Measurements from ENCODE around the gene CLEC11A. TPM values are rescaled to one million over a fixed set of nuclear protein-coding genes. Genes with fewer than 3 reads are reported as not detected.

Gene CLEC11A
- total RNA-seq, 6 donors from 2014 or later = 3.9 to 19.6 (median 15.9) TPM

DNA sequence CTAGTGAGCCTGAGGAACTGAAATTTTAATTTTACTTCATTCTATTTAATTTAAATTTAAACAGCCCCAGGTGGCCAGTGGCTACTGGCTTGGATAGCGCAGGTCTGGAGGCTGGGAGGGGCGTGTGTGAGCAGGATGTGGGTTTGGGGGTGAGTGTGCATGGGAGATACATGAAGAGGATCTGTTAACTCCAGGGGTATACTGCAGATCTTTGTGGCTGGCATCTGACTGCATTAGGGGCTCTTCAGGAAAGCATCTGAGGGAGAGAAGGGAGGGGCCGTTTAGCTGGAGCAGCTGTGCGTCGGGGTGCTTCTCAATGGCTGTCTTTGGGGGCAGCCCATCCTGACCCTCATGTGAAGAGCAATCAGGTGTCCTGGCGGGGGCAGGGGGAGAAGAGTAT, 10.3 kb upstream of the CLEC11A start:
- no peak for DNase-seq
- H3K27me3 ChIP-seq = peaks cover 0 to 8% (median 1%) of the 10 kb centered on the region in 4 donors
- no peak for ATAC-seq (ENCODE audit: low FRiP score in 2 of 2)
- no peak overlapping the region for H3K4me3 ChIP-seq
- H3K36me3 ChIP-seq = no peaks in the 10 kb centered on the region
- TF ChIP-seq POLR2AphosphoS5 (IDR thresholded peaks at IDR 0.05) = no peak
- no peak for TF ChIP-seq POLR2A (IDR thresholded peaks at IDR 0.05)
- TF ChIP-seq, protein P1, sequence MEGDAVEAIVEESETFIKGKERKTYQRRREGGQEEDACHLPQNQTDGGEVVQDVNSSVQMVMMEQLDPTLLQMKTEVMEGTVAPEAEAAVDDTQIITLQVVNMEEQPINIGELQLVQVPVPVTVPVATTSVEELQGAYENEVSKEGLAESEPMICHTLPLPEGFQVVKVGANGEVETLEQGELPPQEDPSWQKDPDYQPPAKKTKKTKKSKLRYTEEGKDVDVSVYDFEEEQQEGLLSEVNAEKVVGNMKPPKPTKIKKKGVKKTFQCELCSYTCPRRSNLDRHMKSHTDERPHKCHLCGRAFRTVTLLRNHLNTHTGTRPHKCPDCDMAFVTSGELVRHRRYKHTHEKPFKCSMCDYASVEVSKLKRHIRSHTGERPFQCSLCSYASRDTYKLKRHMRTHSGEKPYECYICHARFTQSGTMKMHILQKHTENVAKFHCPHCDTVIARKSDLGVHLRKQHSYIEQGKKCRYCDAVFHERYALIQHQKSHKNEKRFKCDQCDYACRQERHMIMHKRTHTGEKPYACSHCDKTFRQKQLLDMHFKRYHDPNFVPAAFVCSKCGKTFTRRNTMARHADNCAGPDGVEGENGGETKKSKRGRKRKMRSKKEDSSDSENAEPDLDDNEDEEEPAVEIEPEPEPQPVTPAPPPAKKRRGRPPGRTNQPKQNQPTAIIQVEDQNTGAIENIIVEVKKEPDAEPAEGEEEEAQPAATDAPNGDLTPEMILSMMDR (IDR thresholded peaks at IDR 0.05) = no peak
- TF ChIP-seq EP300 (IDR thresholded peaks at IDR 0.05) = no peak
- no peak overlapping the region for H3K27ac ChIP-seq
- H3K4me1 ChIP-seq = peaks cover 0 to under 1% (median 0%) of the 10 kb centered on the region in 4 donors
- H3K9me3 ChIP-seq = no peaks in the 10 kb centered on the region
- 53 to 69% methylated on average over 6 of the region's 6 CpGs for WGBS, 2 donors

DNA sequence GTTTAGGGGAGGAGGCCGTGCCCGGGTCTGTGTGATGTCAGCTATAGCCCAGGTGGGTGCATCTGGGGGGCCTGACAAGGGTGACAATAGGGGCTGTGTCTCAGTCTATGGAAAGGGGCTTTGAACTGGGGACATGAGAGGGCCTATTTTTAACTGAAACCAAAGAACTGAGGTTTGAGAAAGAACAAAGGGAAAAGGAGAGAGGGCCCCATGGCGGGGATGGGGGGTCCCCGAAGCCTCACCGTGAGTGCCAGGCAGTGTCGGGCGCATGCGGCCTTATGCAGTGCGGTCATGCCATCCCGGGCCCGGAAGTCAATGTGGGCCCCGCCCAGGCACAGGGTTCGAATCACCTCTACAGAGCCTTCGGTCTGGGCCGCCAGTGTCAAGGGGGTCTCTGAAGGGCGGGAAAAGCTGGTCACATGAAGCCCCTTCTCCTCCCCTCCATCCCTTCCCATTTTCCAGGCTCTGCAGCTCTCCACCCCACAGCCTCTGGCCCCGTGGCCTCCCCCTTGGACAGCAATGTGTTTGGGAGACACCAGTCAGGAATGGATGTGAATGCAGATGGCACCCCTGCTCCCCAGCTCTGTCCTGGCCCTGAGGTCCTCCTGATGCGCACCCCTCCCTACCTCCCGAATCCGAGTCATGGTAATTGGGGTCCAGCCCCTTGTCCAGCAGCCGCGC, 9.5 kb upstream of the CLEC11A start:
- H3K36me3 ChIP-seq = no peaks in the 10 kb centered on the region

DNA sequence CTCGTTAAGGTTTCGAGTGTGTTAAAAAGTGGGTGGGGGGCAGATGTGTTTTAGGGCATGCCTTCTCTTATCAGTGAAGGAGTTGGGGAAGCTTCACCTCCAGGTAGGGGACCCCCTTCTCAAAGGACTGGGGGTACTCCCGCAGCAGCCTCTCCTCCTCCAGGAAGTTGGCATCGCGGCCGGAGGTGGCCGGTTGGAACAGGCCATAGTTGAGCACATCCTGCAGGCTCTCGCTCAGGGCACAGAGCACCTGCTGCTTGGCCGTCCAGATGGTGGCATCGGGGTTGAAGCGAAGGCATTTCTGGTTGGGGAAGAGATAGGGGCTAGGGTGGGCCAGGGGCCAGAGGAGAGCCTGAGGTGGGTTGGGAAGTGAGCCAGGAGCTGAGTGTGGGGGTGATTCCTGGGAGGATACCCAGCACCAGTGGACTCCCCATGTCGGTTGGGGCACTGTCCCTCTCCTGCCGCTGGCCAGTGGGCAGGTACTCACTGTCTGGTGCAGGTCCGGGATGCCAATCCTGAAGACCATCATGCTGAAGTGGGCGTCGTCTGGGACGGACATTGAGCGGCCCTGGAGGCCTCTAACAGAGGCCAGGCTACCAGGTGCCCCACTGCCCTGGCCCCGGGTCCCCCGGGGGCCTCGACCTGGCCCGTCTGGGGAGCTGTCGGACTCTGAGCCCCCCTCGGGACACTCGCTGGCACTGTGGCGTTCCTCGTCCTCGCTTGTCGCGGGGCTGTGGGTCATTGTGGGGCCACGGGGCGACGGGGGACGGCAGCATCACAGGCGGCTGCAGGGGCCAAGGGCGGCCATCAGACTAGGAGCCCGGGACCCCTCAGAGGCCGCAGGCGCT, 6.8 kb upstream of the CLEC11A start:
- 84 to 87% methylated on average over 28 to 39 of the region's 39 CpGs for WGBS, 2 donors
- Histone ChIP-seq H3K36me3 (no peaks in the 10 kb centered on the region), H3K27me3 (peaks cover 2 to 27% (median 19%) of the 10 kb centered on the region in 4 donors), H3K4me3 (no peak overlapping the region), H3K9me3 (no peaks in the 10 kb centered on the region), H3K27ac (no peak overlapping the region), H3K4me1 (peaks cover 13 to 20% (median 15%) of the 10 kb centered on the region in 4 donors)
- no peak for TF ChIP-seq EP300 (IDR thresholded peaks at IDR 0.05)
- peak in 1 of 2 donors; percentile 63 for DNase-seq
- no peak for ATAC-seq (ENCODE audit: low FRiP score in 2 of 2)

More for the DNA sequence above, 9.5 kb upstream of the CLEC11A start:
- Histone ChIP-seq H3K27me3 (peaks cover 0 to 17% (median 9%) of the 10 kb centered on the region in 4 donors), H3K9me3 (no peaks in the 10 kb centered on the region), H3K4me3 (no peak overlapping the region), H3K4me1 (peaks cover 5 to 9% (median 8%) of the 10 kb centered on the region in 4 donors), H3K27ac (no peak overlapping the region)
- peak in 1 of 2 donors; percentile 53 for DNase-seq
- ATAC-seq (ENCODE audit: low FRiP score in 2 of 2) = no peak
- 73 to 91% methylated on average over 16 to 22 of the region's 22 CpGs for WGBS, 2 donors
- TF ChIP-seq EP300 (IDR thresholded peaks at IDR 0.05) (no peak), POLR2AphosphoS5 (IDR thresholded peaks at IDR 0.05) (no peak)

DNA sequence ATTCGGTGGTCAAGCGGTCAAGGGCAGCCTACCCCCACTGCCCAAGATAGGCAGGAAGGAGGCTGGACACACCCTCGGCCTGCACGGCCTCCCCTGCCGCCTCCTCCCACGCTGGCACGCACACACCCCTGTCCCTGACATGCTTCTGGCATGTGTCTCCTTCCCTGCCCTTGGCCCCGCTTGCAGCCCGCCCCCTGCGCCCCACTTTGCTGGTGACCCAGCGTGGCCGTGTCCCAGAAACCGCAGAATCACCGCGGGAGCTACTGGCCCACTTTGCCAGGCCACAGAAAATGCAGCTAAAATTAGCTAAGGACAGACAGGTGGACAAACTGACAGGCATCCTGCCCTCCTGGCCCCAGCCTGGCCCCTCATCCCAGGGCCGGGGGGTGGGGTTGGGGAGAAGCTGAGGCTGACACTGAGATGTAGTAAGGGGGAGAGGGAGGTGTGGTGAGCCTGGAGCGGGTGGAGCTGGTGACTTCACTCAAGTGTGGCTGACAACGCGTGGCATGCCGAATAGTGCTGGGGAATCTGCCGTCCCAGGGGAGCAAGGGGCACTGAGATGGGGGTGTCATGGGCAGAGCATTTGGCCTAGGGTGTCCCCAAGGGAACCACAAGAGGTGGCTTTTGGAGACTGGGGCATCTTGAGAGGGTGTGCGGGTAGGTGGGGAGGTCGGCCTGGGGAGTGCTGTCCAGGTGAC, 6.0 kb upstream of the CLEC11A start:
- TF ChIP-seq POLR2A (IDR thresholded peaks at IDR 0.05) (no peak), EP300 (IDR thresholded peaks at IDR 0.05) (no peak), POLR2AphosphoS5 (IDR thresholded peaks at IDR 0.05) (no peak)
- TF ChIP-seq, protein P1 (IDR thresholded peaks at IDR 0.05) = no peak
- DNase-seq = peak in 1 of 2 donors; percentile 79
- H3K9me3 ChIP-seq = no peaks in the 10 kb centered on the region
- H3K27ac ChIP-seq = no peak overlapping the region
- ATAC-seq (ENCODE audit: low FRiP score in 2 of 2) = no peak
- H3K36me3 ChIP-seq = no peaks in the 10 kb centered on the region
- H3K27me3 ChIP-seq = peaks cover 2 to 27% (median 19%) of the 10 kb centered on the region in 4 donors
- 59 to 63% methylated on average over 7 to 23 of the region's 23 CpGs for WGBS, 2 donors
- peaks cover 13 to 20% (median 15%) of the 10 kb centered on the region in 4 donors for H3K4me1 ChIP-seq
- H3K4me3 ChIP-seq = no peak overlapping the region

DNA sequence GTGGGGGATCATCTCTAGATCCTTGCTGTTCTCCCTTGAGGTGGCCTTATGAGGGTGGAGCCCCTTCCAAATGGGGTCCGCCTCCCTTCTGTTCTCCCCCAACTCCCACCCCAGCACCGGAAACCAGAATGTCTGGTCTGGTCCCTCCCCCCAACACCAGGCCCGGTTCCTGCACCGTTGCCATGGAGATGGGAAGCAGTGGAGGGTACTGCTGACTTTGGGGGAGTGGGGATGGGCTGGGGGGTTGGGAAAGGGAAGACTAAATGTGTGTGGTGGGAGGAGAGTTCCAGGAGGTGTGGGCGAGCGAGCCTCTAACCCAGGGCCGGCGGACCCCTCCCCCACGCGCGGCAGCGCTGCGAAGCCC, 5.3 kb upstream of the CLEC11A start:
- Histone ChIP-seq H3K36me3 (no peaks in the 10 kb centered on the region), H3K27me3 (peaks cover 2 to 28% (median 19%) of the 10 kb centered on the region in 4 donors), H3K4me1 (peaks cover 13 to 20% (median 15%) of the 10 kb centered on the region in 4 donors), H3K27ac (no peak overlapping the region), H3K9me3 (no peaks in the 10 kb centered on the region), H3K4me3 (no peak overlapping the region)
- no peak for TF ChIP-seq POLR2AphosphoS5 (IDR thresholded peaks at IDR 0.05)
- no peak for TF ChIP-seq POLR2A (IDR thresholded peaks at IDR 0.05)
- TF ChIP-seq EP300 (IDR thresholded peaks at IDR 0.05) = no peak
- TF ChIP-seq, protein P1 (IDR thresholded peaks at IDR 0.05) = no peak
- ATAC-seq (ENCODE audit: low FRiP score in 2 of 2) (no peak), DNase-seq (no peak)
- 6 to 8% methylated on average over 6 to 13 of the region's 13 CpGs for WGBS, 2 donors

Data from upper lobe of left lung (tissue), 6 donors.